Measurements from ENCODE around the gene TRPV5.

DNA sequence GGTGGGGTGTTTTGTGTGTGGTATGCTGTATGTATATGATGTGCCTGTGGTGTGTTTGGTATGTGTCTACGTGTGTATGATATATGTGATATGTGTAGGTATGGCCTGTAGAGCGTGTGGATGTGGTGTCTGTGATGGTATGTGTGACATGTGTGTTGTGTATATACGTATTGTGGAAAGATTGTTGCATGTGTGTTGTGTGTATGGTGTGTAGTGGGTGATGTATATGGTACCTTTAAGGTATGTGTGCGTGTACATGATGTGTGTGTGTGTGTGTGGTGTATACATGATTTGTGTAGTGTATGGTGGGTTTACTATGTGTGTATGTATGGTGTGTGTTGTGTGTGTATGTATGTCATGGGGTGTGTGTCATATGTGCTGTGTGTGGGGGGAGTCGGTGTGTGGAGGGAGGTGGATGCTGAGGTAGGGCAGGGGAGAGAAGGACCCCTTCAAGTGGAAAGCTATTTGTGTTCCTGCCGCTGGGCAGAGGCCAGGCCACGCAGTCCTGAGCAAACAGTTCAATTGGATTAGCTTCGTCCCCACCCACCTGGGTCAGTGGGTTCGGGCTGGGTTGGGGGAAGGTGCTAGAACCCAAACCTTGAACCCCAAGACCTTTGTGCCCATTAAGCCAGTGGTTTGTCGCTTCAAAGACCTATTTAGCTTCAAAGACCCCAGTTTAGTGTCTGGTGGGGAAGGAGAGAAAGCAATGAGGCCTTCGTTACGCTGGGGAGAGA is 46.1 kb downstream of the TRPV5 start:
- TF ChIP-seq, protein P1, sequence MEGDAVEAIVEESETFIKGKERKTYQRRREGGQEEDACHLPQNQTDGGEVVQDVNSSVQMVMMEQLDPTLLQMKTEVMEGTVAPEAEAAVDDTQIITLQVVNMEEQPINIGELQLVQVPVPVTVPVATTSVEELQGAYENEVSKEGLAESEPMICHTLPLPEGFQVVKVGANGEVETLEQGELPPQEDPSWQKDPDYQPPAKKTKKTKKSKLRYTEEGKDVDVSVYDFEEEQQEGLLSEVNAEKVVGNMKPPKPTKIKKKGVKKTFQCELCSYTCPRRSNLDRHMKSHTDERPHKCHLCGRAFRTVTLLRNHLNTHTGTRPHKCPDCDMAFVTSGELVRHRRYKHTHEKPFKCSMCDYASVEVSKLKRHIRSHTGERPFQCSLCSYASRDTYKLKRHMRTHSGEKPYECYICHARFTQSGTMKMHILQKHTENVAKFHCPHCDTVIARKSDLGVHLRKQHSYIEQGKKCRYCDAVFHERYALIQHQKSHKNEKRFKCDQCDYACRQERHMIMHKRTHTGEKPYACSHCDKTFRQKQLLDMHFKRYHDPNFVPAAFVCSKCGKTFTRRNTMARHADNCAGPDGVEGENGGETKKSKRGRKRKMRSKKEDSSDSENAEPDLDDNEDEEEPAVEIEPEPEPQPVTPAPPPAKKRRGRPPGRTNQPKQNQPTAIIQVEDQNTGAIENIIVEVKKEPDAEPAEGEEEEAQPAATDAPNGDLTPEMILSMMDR (conservative IDR thresholded peaks at IDR 0.05 in 1 of 2, IDR thresholded peaks at IDR 0.05 in 1 of 2; ENCODE audit: low read depth in 1 of 2, low read length in 2 of 2), result no peak
- TF ChIP-seq EZH2 (IDR thresholded peaks at IDR 0.05; ENCODE audit: low read length, missing control alignments), result no peak

Data from fibroblast of lung (primary cell).